SIG-M5 (cell line): ENCODE measurements around the gene SEC62.
A peak's percentile ranks its signal among the peaks of the same experiment; 100 is the strongest.
"Not testable (repeated sequence)": the region's sequence is repeated elsewhere in the genome, so short reads cannot be mapped to it uniquely, and the experiment has no call there.

Source experiments
- DNase-seq: peaks from one replicate; lab custom pipeline; 2025; lab: John Stamatoyannopoulos, UW

Gene SEC62

GRCh38 chr3:170016057-170016456 lies 49.5 kb downstream of the SEC62 start:
- DNase-seq: no peak

- DNase-seq: not testable (repeated sequence)
Measured at GRCh38 chr3:170019306-170019705, 52.7 kb downstream of the SEC62 start.

GRCh38 chr3:170021083-170021482 lies 54.5 kb downstream of the SEC62 start:
- DNase-seq: no peak

GRCh38 chr3:170022336-170022735 lies 55.7 kb downstream of the SEC62 start:
- DNase-seq: no peak

- no peak for DNase-seq
Measured at GRCh38 chr3:170023165-170023564, 56.6 kb downstream of the SEC62 start.

- DNase-seq: no peak
Measured at GRCh38 chr3:170024581-170024980, 58.0 kb downstream of the SEC62 start.

GRCh38 chr3:170027233-170028102 lies 60.9 kb downstream of the SEC62 start:
- no peak for DNase-seq

GRCh38 chr3:170033489-170033888 lies 66.9 kb downstream of the SEC62 start:
- DNase-seq: no peak

GRCh38 chr3:170037463-170038433 lies 71.1 kb downstream of the SEC62 start, which contains the start of gene GPR160:
Gene GPR160, plus strand, starts transcription at chr3:170037995. Its CDS starts 45,978 bp downstream, at chr3:170083973.
- DNase-seq: no peak

GRCh38 chr3:170038434-170039110 lies 72.0 kb downstream of the SEC62 start:
- peak; percentile 54 for DNase-seq

GRCh38 chr3:170040418-170040817 lies 73.8 kb downstream of the SEC62 start:
- no peak for DNase-seq

GRCh38 chr3:170043506-170043905 lies 76.9 kb downstream of the SEC62 start:
- DNase-seq: no peak

GRCh38 chr3:170044271-170044670 lies 77.7 kb downstream of the SEC62 start:
- no peak for DNase-seq

- DNase-seq: peak; percentile 80
Measured at GRCh38 chr3:170044795-170045244, 78.2 kb downstream of the SEC62 start.

- no peak for DNase-seq
Measured at GRCh38 chr3:170046269-170047132, 79.9 kb downstream of the SEC62 start.

- no peak for DNase-seq
Measured at GRCh38 chr3:170047133-170047404, 80.5 kb downstream of the SEC62 start.
